ENCODE measurements around the gene HAS3. TPM values are rescaled to one million over a fixed set of nuclear protein-coding genes. Genes with fewer than 3 reads are reported as not detected.

Gene HAS3
- total RNA-seq, 1 experiment from 2014 or later: 66.9 TPM

DNA sequence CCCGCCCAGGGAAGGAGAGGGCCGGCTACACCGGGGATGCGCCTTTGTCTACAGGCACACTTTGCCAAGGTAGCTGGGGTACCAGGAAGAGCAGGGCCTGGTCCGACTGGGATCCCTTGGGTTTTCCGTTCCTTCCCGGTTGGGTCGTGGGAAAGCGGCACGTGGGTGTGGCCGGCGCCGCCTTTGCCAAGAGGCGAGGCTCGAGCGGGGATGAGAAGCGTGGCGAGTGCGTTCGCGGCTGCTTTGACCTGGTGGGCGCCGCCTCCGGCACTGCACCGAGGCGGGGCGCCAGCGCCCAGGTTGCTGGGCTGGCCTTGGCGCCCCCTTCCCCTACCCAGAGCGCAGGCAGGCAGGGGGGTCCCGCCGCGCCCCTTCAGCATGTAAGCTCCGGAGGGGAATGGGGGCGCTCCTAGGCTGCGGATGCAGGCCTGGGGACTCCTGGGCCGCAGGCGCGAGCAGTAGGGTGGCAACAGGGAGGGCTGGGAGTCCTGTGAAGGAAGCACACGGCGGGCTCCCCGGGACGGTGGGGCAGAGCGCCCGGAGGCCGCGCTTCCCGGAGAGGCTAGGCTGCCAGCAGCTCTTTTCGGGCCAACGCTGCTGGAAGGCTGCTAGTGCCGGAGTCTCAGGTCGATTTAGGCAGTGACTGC is 2.0 kb downstream of the HAS3 start (continued):
- TF ChIP-seq SMAD3 (CRISPR knock-in tag; IDR thresholded peaks at IDR 0.05; ENCODE audit: borderline replicate concordance) (no peak; the same call in 1 of the 2 replicates), FOXJ3 (CRISPR knock-in tag; IDR thresholded peaks at IDR 0.05; ENCODE audit: borderline replicate concordance) (no peak), IRF2 (CRISPR knock-in tag; IDR thresholded peaks at IDR 0.05; ENCODE audit: borderline replicate concordance, low read depth) (no peak), GRHL2 (CRISPR knock-in tag; IDR thresholded peaks at IDR 0.05; ENCODE audit: insufficient replicate concordance, severe bottlenecking) (no peak), FOXP1 (CRISPR knock-in tag; IDR thresholded peaks at IDR 0.05; ENCODE audit: borderline replicate concordance) (peak; percentile 84), NR3C1 (CRISPR knock-in tag; conservative IDR thresholded peaks at IDR 0.05; ENCODE audit: low read depth) (no peak), TP53 (CRISPR knock-in tag; IDR thresholded peaks at IDR 0.05) (no peak), RORB (CRISPR knock-in tag; IDR thresholded peaks at IDR 0.05) (no peak), CREM (CRISPR knock-in tag; IDR thresholded peaks at IDR 0.05) (no peak), ZNF423 (CRISPR knock-in tag; IDR thresholded peaks at IDR 0.05) (peak; percentile 69; the same call in 1 of the 2 replicates)
- TF ChIP-seq, protein P1, sequence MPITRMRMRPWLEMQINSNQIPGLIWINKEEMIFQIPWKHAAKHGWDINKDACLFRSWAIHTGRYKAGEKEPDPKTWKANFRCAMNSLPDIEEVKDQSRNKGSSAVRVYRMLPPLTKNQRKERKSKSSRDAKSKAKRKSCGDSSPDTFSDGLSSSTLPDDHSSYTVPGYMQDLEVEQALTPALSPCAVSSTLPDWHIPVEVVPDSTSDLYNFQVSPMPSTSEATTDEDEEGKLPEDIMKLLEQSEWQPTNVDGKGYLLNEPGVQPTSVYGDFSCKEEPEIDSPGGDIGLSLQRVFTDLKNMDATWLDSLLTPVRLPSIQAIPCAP (CRISPR knock-in tag; IDR thresholded peaks at IDR 0.05): no peak
- TF ChIP-seq, protein P2, sequence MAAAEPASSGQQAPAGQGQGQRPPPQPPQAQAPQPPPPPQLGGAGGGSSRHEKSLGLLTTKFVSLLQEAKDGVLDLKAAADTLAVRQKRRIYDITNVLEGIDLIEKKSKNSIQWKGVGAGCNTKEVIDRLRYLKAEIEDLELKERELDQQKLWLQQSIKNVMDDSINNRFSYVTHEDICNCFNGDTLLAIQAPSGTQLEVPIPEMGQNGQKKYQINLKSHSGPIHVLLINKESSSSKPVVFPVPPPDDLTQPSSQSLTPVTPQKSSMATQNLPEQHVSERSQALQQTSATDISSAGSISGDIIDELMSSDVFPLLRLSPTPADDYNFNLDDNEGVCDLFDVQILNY (CRISPR knock-in tag; IDR thresholded peaks at IDR 0.05): 0 out of 2 replicates have a peak, but pooled peaks have one; percentile 8
- TF ChIP-seq, protein P3, sequence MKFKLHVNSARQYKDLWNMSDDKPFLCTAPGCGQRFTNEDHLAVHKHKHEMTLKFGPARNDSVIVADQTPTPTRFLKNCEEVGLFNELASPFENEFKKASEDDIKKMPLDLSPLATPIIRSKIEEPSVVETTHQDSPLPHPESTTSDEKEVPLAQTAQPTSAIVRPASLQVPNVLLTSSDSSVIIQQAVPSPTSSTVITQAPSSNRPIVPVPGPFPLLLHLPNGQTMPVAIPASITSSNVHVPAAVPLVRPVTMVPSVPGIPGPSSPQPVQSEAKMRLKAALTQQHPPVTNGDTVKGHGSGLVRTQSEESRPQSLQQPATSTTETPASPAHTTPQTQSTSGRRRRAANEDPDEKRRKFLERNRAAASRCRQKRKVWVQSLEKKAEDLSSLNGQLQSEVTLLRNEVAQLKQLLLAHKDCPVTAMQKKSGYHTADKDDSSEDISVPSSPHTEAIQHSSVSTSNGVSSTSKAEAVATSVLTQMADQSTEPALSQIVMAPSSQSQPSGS (CRISPR knock-in tag; IDR thresholded peaks at IDR 0.05; ENCODE audit: borderline replicate concordance, low read depth): no peak
- TF ChIP-seq, protein P4, sequence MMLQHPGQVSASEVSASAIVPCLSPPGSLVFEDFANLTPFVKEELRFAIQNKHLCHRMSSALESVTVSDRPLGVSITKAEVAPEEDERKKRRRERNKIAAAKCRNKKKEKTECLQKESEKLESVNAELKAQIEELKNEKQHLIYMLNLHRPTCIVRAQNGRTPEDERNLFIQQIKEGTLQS (CRISPR knock-in tag; conservative IDR thresholded peaks at IDR 0.05): no peak
- TF ChIP-seq, protein P5, sequence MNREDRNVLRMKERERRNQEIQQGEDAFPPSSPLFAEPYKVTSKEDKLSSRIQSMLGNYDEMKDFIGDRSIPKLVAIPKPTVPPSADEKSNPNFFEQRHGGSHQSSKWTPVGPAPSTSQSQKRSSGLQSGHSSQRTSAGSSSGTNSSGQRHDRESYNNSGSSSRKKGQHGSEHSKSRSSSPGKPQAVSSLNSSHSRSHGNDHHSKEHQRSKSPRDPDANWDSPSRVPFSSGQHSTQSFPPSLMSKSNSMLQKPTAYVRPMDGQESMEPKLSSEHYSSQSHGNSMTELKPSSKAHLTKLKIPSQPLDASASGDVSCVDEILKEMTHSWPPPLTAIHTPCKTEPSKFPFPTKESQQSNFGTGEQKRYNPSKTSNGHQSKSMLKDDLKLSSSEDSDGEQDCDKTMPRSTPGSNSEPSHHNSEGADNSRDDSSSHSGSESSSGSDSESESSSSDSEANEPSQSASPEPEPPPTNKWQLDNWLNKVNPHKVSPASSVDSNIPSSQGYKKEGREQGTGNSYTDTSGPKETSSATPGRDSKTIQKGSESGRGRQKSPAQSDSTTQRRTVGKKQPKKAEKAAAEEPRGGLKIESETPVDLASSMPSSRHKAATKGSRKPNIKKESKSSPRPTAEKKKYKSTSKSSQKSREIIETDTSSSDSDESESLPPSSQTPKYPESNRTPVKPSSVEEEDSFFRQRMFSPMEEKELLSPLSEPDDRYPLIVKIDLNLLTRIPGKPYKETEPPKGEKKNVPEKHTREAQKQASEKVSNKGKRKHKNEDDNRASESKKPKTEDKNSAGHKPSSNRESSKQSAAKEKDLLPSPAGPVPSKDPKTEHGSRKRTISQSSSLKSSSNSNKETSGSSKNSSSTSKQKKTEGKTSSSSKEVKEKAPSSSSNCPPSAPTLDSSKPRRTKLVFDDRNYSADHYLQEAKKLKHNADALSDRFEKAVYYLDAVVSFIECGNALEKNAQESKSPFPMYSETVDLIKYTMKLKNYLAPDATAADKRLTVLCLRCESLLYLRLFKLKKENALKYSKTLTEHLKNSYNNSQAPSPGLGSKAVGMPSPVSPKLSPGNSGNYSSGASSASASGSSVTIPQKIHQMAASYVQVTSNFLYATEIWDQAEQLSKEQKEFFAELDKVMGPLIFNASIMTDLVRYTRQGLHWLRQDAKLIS (CRISPR knock-in tag; IDR thresholded peaks at IDR 0.05; ENCODE audit: borderline replicate concordance): no peak
- TF ChIP-seq, protein P6, sequence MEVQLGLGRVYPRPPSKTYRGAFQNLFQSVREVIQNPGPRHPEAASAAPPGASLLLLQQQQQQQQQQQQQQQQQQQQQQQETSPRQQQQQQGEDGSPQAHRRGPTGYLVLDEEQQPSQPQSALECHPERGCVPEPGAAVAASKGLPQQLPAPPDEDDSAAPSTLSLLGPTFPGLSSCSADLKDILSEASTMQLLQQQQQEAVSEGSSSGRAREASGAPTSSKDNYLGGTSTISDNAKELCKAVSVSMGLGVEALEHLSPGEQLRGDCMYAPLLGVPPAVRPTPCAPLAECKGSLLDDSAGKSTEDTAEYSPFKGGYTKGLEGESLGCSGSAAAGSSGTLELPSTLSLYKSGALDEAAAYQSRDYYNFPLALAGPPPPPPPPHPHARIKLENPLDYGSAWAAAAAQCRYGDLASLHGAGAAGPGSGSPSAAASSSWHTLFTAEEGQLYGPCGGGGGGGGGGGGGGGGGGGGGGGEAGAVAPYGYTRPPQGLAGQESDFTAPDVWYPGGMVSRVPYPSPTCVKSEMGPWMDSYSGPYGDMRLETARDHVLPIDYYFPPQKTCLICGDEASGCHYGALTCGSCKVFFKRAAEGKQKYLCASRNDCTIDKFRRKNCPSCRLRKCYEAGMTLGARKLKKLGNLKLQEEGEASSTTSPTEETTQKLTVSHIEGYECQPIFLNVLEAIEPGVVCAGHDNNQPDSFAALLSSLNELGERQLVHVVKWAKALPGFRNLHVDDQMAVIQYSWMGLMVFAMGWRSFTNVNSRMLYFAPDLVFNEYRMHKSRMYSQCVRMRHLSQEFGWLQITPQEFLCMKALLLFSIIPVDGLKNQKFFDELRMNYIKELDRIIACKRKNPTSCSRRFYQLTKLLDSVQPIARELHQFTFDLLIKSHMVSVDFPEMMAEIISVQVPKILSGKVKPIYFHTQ (CRISPR knock-in tag; IDR thresholded peaks at IDR 0.05): no peak
- TF ChIP-seq, protein P7, sequence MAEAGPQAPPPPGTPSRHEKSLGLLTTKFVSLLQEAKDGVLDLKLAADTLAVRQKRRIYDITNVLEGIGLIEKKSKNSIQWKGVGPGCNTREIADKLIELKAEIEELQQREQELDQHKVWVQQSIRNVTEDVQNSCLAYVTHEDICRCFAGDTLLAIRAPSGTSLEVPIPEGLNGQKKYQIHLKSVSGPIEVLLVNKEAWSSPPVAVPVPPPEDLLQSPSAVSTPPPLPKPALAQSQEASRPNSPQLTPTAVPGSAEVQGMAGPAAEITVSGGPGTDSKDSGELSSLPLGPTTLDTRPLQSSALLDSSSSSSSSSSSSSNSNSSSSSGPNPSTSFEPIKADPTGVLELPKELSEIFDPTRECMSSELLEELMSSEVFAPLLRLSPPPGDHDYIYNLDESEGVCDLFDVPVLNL (CRISPR knock-in tag; IDR thresholded peaks at IDR 0.05; ENCODE audit: borderline replicate concordance, low read depth): no peak
- TF ChIP-seq, protein P8, sequence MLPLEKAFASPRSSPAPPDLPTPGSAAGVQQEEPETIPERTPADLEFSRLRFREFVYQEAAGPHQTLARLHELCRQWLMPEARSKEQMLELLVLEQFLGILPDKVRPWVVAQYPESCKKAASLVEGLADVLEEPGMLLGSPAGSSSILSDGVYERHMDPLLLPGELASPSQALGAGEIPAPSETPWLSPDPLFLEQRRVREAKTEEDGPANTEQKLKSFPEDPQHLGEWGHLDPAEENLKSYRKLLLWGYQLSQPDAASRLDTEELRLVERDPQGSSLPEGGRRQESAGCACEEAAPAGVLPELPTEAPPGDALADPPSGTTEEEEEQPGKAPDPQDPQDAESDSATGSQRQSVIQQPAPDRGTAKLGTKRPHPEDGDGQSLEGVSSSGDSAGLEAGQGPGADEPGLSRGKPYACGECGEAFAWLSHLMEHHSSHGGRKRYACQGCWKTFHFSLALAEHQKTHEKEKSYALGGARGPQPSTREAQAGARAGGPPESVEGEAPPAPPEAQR (CRISPR knock-in tag; IDR thresholded peaks at IDR 0.05): no peak
- TF ChIP-seq, protein P9, sequence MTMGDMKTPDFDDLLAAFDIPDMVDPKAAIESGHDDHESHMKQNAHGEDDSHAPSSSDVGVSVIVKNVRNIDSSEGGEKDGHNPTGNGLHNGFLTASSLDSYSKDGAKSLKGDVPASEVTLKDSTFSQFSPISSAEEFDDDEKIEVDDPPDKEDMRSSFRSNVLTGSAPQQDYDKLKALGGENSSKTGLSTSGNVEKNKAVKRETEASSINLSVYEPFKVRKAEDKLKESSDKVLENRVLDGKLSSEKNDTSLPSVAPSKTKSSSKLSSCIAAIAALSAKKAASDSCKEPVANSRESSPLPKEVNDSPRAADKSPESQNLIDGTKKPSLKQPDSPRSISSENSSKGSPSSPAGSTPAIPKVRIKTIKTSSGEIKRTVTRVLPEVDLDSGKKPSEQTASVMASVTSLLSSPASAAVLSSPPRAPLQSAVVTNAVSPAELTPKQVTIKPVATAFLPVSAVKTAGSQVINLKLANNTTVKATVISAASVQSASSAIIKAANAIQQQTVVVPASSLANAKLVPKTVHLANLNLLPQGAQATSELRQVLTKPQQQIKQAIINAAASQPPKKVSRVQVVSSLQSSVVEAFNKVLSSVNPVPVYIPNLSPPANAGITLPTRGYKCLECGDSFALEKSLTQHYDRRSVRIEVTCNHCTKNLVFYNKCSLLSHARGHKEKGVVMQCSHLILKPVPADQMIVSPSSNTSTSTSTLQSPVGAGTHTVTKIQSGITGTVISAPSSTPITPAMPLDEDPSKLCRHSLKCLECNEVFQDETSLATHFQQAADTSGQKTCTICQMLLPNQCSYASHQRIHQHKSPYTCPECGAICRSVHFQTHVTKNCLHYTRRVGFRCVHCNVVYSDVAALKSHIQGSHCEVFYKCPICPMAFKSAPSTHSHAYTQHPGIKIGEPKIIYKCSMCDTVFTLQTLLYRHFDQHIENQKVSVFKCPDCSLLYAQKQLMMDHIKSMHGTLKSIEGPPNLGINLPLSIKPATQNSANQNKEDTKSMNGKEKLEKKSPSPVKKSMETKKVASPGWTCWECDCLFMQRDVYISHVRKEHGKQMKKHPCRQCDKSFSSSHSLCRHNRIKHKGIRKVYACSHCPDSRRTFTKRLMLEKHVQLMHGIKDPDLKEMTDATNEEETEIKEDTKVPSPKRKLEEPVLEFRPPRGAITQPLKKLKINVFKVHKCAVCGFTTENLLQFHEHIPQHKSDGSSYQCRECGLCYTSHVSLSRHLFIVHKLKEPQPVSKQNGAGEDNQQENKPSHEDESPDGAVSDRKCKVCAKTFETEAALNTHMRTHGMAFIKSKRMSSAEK (CRISPR knock-in tag; IDR thresholded peaks at IDR 0.05; ENCODE audit: borderline replicate concordance): no peak
